Measurements from ENCODE around the gene PARVB.

DNA sequence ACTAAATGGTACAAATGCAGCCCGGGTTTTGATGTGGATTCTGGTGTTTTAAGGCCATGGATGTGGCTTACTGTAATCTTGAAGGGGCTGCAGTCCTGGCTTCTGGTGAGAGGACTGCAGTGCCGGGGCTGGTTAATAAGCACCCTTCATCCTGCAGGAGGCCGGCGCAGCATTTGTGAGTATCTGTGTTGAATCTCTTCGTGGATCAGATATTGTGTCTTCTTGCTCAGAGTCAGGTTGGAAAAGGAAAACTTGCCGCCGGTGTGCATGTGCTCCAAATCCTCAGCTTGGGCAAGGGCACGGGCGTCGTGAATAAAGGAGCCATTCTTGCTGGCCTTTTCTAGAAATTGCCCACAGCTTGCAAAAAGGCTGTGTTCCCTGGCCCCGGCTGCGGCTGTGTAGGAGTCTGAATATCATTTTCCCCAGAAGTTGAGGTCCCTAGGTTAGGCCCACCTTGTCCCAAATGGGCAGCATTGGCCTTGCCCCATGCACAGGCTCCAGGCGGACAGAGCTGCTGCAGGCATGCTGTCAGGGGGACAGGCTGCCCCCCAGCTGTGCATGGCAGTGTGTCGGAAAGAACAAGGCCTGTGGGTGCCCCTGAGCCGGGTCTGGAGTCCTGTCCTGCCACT, 28.9 kb upstream of the PARVB start:
- TF ChIP-seq, protein P1, sequence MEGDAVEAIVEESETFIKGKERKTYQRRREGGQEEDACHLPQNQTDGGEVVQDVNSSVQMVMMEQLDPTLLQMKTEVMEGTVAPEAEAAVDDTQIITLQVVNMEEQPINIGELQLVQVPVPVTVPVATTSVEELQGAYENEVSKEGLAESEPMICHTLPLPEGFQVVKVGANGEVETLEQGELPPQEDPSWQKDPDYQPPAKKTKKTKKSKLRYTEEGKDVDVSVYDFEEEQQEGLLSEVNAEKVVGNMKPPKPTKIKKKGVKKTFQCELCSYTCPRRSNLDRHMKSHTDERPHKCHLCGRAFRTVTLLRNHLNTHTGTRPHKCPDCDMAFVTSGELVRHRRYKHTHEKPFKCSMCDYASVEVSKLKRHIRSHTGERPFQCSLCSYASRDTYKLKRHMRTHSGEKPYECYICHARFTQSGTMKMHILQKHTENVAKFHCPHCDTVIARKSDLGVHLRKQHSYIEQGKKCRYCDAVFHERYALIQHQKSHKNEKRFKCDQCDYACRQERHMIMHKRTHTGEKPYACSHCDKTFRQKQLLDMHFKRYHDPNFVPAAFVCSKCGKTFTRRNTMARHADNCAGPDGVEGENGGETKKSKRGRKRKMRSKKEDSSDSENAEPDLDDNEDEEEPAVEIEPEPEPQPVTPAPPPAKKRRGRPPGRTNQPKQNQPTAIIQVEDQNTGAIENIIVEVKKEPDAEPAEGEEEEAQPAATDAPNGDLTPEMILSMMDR (IDR thresholded peaks at IDR 0.05), result no peak
- TF ChIP-seq POLR2A (IDR thresholded peaks at IDR 0.05), result no peak

All from esophagus squamous epithelium (tissue), 4 donors.